ENCODE data around the gene CCDC69.
"Not testable (repeated sequence)": the region's sequence is repeated elsewhere in the genome, so short reads cannot be mapped to it uniquely, and the experiment has no call there.

Gene CCDC69

DNA sequence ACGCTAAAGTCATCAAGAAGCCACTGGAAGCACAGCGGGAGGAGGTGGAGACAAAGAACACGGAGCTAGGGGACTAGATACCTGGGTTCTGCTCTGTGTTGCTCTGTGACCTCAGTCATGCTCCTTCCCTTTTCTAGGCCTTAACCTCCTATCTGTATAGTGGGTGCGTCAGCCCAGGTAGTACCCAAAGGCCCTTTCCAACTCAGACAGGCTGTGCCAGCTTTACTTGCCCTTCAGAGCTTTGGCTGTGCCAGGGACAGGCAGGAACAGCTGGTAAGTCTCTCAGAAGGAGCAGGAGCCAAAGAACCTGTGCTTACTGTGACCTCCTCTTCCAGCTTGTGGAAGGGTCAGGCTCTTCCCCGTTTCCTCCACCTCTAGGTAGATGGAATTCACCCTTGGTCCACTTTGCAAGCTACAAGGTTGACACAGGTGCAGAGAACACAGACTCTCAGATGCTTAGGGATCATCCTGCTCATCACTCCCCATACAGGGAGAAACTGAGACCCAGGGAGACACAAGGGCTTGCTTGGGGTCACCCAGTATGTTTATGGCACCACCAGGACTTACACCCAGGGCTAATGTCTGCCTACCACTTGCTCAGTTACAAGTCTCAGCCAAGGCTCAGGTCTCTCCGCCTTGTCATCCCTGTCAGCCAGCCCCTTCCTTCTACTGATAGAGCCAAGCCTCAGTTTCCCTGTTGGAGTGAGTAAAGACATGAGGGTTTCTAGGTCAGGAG is 1.7 kb downstream of the CCDC69 start:
- DNase-seq = no peak

DNA sequence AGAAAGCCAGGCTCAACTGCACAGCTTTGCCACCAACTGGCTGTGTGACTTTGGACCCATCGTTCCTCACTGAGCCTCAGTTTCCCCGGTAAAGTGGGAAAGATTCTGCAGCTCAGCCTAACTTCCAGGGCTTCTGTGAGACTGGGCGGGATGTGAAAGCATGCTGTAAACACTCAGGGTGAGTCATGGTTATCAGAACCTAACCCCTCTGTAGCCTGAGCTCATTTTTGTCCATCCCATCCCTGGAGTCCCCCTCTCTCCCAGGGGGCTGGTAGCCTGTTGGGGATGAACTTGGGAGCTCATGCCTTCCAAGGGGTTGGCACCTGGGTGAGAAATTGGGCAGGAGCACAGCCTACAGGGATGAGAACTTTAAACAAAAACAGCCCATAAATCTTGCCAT is 2.3 kb downstream of the CCDC69 start:
- no peak for DNase-seq

DNA sequence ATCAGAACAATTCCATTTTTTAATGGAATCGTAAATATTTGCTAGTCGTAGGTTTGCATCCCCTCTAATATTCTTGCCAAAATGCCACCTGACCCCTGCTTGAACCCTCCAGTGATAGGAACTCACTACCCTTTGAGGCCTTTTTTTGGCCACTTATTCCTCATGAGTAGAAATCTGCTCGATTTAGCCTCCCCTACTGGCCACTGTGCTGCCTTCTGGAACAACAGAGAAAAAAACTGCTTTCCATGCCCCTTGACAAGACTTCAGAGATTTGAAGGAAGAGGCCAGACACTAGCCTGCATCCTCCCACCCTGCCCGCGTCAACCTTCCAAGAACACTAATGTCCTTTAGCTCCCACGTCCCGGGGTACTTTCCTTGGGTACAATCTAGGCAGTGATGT is 4.1 kb downstream of the CCDC69 start:
- no peak for DNase-seq

DNA sequence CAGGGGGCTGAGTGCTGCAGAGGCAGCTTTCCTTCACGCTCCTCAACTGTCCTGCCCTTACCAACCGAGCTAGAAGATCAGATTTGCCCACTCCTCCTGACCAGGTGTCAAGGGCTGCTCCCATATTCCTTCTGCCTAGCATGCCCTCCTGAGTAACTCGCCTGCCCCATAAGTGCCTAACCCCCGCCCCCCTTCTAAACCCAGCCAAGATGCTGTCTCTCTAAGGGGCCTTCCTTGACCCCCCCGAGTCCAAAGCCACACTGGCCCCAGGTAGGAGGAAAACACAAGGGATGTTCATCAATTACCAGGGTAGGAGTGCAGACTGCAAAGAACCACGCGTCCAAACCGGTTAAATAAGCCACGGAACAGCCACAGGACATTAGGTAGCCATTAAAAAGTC is 4.8 kb downstream of the CCDC69 start:
- no peak for DNase-seq

DNA sequence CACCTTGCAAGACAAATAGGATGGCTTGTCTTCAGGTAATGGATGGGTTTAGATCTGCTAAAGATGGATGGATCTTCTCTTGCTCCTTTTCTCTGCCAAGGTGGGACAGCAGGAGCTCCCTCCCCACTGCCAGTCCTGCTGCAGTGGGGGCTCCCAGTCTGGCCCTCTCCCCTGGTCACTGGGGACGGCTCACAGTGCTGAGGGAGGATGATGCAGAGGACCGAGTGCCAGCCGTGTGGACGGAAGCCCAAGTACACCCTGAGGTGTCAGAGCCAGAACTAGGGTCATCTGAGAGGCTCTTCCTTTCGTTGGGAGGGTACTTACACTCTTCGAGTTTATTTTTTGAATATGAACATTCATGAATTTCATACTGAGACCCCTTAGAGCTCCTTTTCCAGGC is 5.7 kb downstream of the CCDC69 start:
- DNase-seq = no peak

DNA sequence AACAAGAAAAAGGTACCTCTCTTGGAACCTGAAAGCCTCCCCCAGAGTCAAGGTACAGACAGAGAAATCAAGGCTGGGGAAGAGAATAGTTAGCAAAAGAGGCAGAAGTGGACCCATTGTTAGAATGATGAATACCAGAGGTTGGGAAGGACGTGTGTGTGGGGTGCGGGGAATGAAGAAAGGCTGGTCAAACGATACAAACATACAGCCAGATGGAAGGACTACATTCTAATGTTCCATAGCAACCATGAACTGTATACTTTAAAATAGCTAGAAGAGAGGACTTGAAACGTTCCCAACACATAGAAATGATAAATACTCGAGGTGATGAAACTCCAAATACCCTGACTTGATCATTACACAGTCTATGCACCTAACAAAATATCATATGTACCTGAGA is 7.1 kb downstream of the CCDC69 start:
- no peak for DNase-seq

DNA sequence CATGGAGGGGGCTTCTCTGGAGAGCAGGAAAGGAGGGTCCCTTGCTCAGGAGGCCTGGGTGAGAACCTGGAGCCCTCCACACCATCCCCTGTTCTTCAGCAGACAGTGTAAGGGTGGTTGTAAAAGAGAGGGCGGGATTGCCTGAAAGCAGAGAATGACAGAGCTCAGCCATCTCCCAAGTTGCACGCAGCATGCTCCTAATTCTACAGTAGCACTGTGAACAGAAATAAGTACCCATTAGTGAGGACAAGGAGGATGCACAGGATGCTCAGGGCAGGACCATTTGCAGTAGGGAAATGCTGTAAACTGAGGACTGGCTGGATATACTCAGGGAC is 8.4 kb downstream of the CCDC69 start:
- no peak for DNase-seq

DNA sequence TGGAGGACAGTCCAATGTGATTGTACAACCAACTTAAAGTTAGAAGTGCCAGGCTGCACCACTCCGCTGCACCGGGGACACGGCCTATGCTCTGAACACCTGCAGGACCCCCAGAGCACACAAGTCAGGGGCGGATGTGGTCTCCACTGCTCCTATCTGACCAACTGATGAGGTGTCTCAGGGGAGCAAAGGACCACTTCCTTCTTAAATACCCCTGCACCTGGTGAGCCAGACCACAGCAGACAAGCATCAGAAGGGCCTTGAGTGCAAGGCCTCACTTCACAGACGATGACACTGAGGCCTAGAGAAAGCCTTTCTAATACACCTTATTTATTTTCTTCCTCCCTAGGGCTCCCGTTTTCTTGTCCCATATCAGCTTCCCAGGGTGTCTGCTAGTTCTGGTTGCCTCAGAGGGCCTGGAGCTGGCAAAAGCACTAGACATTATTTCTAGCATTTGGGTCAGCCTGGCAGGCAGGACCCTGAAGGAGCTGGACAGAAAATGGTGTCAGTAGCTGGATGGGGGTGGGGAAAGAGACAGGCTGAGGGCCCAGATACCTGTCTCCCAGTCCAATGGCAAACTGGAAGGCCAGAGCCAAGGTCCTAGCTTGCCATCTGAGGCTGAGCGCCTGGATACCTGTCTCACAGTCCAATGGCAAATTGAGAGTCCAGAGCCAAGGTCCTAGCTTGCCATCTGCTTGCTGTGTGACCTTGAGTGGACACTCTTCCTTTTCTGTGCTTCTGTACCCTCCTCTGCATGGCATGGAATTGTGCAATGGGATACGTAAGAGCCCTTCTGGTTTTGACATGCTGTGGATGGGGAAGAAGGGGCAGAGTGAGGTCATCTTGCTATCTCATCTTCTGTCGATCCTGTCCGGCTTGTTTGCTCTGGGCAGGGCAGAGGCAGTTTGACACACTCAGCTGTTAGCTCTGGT is 9.0 kb downstream of the CCDC69 start:
- peak in 2 of 51 donors; percentile 4 to 21 for DNase-seq

DNA sequence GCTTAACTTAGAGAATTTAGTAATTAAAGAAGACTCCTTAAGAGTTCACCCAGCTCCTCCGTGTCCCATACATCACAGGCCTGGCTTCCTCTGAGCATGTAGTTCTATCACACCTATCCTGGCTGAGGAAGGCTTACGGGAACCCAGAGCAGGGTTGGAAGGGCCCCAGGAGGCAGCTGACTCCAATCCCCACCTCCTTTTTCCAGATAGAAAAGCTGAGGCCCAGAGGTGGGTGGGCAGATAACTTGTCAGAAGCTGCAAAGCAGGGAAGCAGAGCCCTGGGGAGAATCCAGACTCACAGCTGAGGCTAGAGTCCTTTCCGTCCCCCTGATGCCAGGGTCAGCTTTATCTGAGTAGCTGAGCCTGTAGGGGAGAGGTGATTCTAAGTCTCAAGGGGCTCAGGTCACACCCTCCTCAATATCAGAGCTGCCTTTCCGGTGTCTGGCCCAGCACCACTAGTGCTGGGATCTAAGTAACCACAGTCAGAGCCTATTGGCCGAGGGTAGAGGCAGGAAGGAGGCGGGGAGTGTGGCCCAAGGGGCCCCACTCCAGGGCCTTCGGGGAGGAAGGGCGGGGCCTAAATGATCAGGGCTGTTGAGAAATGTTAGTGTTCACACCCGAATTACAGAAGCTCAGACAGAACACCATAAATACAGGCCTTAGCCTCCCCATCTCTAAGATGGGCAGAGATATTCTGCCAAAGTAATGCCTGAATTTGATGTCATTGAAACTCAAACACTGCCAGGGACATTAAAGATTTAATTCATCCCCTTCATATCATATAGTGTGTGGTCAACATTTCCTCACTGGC is 9.9 kb downstream of the CCDC69 start:
- DNase-seq = peak in 19 of 51 donors; percentile 3 to 46 (median 21)

DNA sequence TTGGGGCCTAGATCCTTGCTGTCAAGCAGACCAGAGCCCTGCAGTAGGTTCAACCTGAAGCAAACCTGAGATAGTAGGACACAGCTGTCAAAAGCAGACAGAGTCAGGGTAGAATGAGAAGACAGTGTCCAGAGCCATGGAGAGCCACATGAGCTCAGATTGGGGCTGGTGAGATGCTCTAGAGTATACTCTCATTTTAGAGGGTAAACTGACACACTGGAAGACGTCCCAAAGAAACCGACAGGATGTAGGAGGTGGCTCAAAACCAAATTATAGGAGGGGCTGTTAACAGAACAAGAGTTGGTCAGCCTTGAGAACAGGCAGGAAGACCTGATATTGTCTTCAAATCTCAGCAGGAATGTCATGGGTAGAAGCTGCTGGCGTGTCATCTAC is 11.5 kb downstream of the CCDC69 start:
- no peak for DNase-seq

DNA sequence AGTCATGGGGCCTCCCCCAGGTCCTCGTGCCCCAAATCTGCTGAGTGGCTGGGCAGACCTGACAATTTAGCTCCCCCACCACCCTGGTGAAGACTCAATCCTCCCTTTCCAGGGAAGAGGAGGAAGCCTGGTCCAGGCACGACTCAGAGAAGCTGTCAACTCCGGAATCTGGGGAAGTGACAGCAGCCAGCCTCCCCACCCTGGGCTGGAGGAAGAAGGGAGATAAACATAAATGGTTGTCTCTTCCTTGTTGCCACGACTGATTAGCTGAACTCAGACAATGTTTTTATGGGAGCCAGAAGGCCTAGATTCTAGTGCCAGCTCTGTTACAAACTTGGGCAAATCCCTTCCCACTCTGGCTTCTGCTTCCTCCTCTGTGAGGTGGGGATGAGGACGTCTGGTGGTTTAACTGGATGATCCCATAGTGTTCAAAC is 15.4 kb downstream of the CCDC69 start:
- DNase-seq = peak in 1 of 51 donors; percentile 38

DNA sequence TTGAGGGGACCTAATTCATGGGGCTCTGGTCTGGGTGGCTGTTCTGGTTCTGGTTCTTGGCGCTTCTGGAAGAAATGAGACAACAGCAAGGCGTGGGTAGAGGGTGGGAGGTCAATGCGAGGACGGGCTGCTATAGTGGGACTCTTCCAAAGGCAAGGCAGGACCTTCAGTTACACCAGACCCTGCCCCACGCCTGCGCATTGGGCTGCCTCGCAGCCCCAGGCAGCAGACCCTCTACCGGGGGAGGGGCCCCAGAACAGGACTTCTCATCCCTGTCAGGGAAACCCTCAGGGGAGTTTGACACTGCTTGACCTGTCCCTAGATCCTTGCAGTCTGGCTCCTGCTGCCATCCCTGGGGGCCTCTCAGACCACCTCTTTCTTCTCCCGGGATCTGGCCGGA is 18.5 kb downstream of the CCDC69 start:
- DNase-seq = no peak

DNA sequence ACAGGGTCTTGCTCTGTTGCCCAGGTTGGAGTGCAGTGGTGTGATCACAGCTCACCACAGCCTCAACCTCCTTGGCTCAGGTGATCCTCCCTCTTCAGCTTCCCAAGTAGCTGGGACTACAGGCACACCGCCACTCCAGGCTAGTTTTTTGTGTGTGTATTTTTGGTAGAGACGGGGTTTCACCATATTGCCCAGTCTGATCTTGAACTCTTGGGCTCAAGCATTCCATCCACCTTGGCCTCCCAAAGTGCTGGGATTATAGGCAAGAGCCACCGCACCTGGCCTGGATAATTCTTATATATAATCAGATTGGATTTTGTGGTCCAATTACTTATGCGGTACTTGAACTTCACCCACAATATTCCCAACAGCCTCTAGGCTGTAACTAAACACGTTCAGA is 19.8 kb downstream of the CCDC69 start:
- no peak for DNase-seq

DNA sequence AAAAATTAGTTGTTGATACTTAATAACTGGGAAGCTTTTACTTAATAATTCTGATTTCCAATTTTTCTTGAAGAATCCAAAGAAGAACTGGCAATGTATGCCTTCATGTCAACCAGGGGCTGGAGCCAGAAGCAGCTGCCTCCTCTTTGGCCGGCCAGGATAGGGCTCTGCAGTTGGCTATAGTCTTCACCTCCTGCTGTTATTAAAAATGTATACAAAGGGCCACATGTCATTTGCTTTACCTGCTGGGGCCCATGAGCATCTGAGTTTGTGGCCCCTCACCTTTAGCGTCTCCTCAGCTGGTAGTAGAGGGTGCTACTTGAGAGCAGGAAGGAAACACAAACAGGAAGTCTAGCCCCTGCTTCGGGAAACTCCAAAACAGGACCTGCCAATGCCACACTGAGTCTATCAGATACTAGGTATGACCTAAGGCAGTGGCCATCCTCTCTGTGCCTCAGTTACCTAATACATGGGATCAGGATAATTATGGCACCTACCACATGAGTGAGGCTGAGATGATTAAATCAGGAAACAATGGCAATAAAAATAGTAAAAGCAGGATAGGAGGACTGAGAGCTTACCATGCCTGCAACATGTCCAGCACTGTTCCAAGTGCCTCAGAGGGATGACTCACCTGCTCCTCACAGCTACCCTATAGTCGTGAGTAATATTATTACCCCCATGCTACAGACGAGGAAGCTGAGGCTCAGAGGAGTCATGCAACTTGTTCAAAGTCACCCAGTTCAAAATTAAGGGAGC is 21.3 kb downstream of the CCDC69 start:
- no peak for DNase-seq

DNA sequence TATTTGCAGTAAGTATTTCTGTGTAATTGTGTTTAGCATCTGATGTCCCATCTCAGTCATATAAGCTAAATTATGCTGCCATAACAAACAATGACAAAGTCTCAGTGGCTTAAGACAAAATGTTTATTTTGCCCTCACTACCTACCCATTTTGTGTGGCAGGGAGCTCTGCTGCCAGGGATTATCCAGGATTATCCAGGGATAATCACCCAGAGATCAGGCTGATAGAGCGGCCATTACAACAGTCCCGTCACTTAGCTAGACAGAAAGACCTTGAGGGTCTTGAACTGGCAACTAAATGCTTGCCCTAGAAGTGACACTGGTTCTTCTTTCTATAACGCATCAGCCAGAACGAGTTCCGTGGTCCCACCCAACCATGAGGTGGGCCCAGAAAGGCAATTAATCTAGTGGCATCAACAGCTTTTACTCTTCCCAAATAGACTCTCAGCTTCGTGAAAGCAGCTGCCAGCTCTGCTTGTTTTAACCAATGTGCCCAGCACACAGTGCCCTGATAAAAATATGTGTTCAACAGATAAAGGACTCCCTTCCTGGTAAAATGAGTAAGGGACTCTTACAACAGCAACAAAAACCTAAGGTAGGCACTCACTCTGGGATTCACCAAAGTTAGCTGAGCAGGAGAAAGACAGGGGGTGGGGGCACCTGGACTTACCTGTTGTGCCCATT is 22.8 kb downstream of the CCDC69 start:
- DNase-seq = no peak

DNA sequence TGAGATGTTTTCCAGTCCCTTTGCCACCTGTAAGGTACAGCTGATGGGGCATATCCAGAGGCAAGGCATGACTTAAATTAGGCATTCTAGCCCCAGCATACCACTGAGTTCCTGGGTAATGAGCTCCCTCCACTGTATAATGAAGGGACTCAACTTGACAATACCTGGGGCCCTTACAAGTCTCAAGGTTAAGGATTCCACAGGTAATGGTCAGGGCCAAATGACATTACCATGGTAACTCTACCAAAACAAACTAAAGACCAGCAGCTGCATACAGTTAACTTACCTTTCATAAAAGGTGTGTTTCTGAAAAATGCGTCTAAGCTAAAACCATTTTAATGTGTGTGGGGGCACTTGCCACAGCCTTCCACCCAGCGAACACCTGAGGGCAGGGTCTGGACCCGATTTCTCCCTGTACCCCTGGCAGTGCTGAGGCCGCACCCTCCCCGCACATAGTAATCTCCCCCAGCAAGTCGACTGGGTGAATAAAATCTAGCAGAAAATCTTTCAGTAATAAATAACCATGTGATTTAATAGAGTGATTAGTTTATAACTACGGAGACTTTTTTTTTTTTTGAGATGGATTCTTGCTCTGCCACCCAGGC is 24.2 kb downstream of the CCDC69 start:
- no peak for DNase-seq

DNA sequence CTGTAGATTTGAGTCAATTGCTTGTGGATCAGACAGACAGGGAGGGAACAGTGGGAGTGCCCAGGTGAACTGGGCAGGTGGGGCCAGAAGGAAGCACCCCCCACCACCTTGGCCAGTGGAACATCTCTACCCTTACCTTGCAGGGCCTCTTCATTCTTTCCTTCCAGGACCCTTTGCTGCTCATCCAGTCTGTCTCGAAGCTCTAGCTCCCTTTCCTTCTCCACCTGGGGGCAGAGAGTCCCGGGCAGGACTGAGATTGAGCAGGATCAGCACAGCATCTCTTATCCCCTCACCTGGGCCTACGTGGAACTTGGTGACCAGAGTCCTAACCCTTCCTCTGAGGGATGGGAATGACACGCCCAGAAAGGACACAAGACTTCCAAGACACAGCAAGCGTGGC is 25.0 kb downstream of the CCDC69 start:
- DNase-seq = no peak

DNA sequence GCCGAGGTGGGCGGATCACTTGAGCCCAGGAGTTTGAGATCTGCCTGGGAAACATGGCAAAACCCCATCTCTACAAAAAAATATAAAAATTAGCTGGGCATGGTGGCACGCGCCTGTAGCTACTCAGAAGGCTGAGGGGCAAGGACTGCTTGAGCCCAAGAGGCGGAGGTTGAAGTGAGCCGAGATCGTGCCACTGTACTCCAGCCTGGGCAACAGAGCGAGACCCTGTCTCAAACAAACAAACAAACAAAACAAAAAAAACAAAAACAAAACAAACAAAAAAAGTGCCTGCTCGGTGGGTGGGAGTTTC is 26.6 kb downstream of the CCDC69 start:
- DNase-seq = not testable (repeated sequence)

DNA sequence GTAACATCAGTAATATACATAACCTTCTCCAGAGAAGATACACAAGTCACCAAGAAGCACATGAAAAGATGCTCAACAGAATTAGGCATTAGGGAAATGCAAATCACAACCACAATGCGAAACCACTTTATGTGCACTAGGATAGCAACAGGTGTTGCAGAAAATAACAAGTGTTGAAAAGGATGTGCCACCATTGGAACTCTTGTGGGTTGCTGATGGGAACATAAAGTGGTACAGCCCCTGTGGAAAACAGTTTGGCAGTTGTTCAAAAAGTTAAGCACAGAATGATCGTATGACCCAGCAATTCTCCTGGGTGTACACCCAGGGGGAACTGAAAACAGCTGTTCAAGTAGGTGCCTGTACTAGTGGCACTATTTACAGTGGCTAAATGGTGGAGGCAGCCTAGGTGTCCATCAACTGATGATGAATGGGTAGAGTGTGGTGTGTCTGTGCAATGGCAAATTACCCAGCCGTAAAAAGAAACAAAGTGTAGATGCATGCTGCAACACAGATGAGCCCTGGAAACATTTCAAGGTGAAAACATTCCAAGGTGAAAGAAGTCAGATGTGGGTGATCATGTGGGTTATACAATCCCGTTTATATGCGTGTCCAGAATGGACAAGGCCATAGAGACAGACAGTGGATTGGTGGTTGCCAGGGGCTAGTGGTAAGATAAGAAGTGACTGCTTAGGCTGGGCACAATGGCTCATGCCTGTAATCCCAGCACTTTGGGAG is 27.2 kb downstream of the CCDC69 start:
- DNase-seq = no peak

DNA sequence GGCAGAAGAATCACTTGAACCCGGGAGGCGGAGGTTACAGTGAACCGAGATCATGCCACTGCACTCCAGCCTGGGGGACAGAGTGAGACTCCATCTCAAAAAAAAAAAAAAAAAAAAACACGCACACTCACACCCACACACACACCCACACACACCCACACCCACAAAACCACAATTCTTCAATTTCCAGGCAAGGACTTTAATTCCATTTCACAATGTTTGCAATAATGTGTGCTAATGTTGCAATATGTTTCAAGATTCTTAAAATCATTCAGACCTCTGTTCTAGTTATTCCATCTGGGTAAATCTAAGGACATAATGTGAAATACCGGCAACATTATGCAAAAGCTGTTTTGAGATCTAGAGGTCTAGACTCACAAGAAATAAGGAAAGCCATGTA is 28.3 kb downstream of the CCDC69 start:
- DNase-seq = no peak
